GM12878 (cell line): ENCODE measurements around the gene IDS. TPM values are rescaled to one million over a fixed set of nuclear protein-coding genes. Genes with fewer than 3 reads are reported as not detected.

Source experiments
- ATAC-seq: fragments of 200-7000 bp; cut with Tn5 transposase; 3 replicates; pipeline ENCODE4 v1.9.1; 2020; ENCODE audit warnings: mild to moderate bottlenecking, moderate library complexity
- BruUV-seq: library from RNA; stranded (reverse); fragments of 400-500 nt; replicated peaks from 2 replicates; lab custom pipeline; 2021; lab: Mats Ljungman, UMichigan
- CTCF ChIA-PET: fragments of 300-600 bp; sonication (Branson Sonifier 250); formaldehyde crosslinking; extraction: SDS; loops from one replicate; lab custom pipeline; 2021; ENCODE audit warnings: inconsistent platforms; lab: Yijun Ruan, JAX
- POLR2A ChIA-PET: fragments of 350-600 bp; formaldehyde crosslinking; extraction: SDS; loops from one replicate; lab custom pipeline; 2021; ENCODE audit warnings: inconsistent platforms; lab: Charles Lee
- RAD21 ChIA-PET: fragments of 300-600 bp; sonication (Branson Sonifier 250); formaldehyde crosslinking; loops from one replicate; lab custom pipeline; 2023; ENCODE audit warnings: antibody characterized with exemption; ENCODE audit not compliant: unreplicated experiment; lab: Charles Lee
- SMC1A ChIA-PET: fragments of 300-600 bp; sonication (Branson Sonifier 250); formaldehyde crosslinking; loops from one replicate; lab custom pipeline; 2023; ENCODE audit not compliant: unreplicated experiment, uncharacterized antibody; lab: Charles Lee
- DNase-seq: peaks from one replicate; pipeline ENCODE4 v3.0.0-alpha.2; 2011; ENCODE audit warnings: low read depth, low spot score
- FAIRE-seq: peaks from 3 replicates; lab custom pipeline; 2011; peaks lifted over from hg19 to GRCh38; lab: Jason Lieb, UNC
- H2AFZ ChIP-seq: 2 replicates; pipeline ENCODE4 v1.6.0; 2011; ENCODE audit warnings: low read depth, low read length, control low read depth; ENCODE audit not compliant: control insufficient read depth
- H3K27ac ChIP-seq: 2 replicates; pipeline ENCODE4 v1.5.1; 2011; ENCODE audit warnings: control low read depth; ENCODE audit not compliant: control insufficient read depth, insufficient read depth
- H3K27me3 ChIP-seq, 2 experiments: replicated peaks in 1 of 2; 2 replicates each; pipeline versions ENCODE4 v1.6.0 to v1.6.1; 2011; ENCODE audit warnings: low read length in 1 of 2; ENCODE audit not compliant: control insufficient read depth in 2 of 2, insufficient read depth in 2 of 2
- H3K36me3 ChIP-seq, 2 experiments: 2 replicates each; pipeline ENCODE4 v1.5.1; 2011; ENCODE audit warnings: low read length in 1 of 2; ENCODE audit not compliant: control insufficient read depth in 2 of 2, insufficient read depth in 2 of 2
- H3K4me1 ChIP-seq: 2 replicates; pipeline ENCODE4 v1.6.1; 2011; ENCODE audit warnings: mild to moderate bottlenecking, low read length, moderate library complexity, mixed read lengths; ENCODE audit not compliant: control insufficient read depth, insufficient read depth
- H3K4me2 ChIP-seq: 2 replicates; pipeline ENCODE4 v1.6.0; 2011; ENCODE audit warnings: control low read depth; ENCODE audit not compliant: control insufficient read depth, insufficient read depth
- H3K4me3 ChIP-seq: fragments of 200-600 bp; sonication (generic); 2 replicates; pipeline ENCODE4 v1.5.1; 2016
- H3K79me2 ChIP-seq: 2 replicates; pipeline ENCODE4 v1.6.0; 2011; ENCODE audit warnings: low read length; ENCODE audit not compliant: control insufficient read depth, insufficient read depth
- H3K9ac ChIP-seq: 2 replicates; pipeline ENCODE4 v1.8.0; 2011; ENCODE audit warnings: low read length, control low read depth, mixed read lengths; ENCODE audit not compliant: control insufficient read depth, insufficient read depth
- H3K9me3 ChIP-seq: replicated peaks from 3 replicates; pipeline ENCODE4 v1.5.1; 2011; ENCODE audit warnings: mild to moderate bottlenecking, low read length; ENCODE audit not compliant: control insufficient read depth, insufficient read depth
- H4K20me1 ChIP-seq: 2 replicates; pipeline ENCODE4 v1.6.0; 2011; ENCODE audit not compliant: control insufficient read depth, insufficient read depth
- IKZF1 ChIP-seq: fragments of 450-650 bp; conservative IDR thresholded peaks from 2 replicates; pipeline ENCODE4 v1.6.1; 2017; ENCODE audit warnings: antibody characterized with exemption, mild to moderate bottlenecking
- SMAD1 ChIP-seq: fragments of 450-650 bp; IDR thresholded peaks from 2 replicates; pipeline ENCODE4 v1.6.1; 2018; ENCODE audit warnings: mild to moderate bottlenecking, low read depth; ENCODE audit not compliant: partially characterized antibody
- SMARCA5 ChIP-seq: fragments of 450-650 bp; IDR thresholded peaks from 2 replicates; pipeline ENCODE4 v1.6.1; 2017; ENCODE audit warnings: mild to moderate bottlenecking
- SUZ12 ChIP-seq: fragments of 200-600 bp; sonication (generic); IDR thresholded peaks from one replicate; pipeline ENCODE4 v1.6.1; 2018; ENCODE audit warnings: antibody characterized with exemption, mild to moderate bottlenecking; ENCODE audit not compliant: unreplicated experiment
- ZNF622 ChIP-seq: fragments of 450-650 bp; IDR thresholded peaks from 2 replicates; pipeline ENCODE4 v1.6.1; 2017; ENCODE audit warnings: mild to moderate bottlenecking, inconsistent platforms
- WGBS: methylation state at CpG from one replicate; pipeline ENCODE4 v1.1.6; 2016; ENCODE audit warnings: low lambda C conversion rate; ENCODE audit not compliant: insufficient replicate concordance, insufficient coverage; ENCODE audit errors: missing lambda C conversion rate; 5-methylcytosine and 5-hydroxymethylcytosine counted together
- in situ Hi-C: fragments of 300-500 bp; cut with MboI; formaldehyde crosslinking; loops from 9 replicates; pipeline ENCODE4 v1.14.3; 2018; ENCODE audit warnings: mixed read lengths
- intact Hi-C: fragments of 100-400 bp; cut with micrococcal nuclease; formaldehyde crosslinking; loops from one replicate; pipeline ENCODE4 v1.14.2; 2022; ENCODE audit not compliant: unreplicated experiment
- polyA plus RNA-seq, 11 experiments: library from polyadenylated mRNA; depleted of rRNA in 4 of 11; unstranded in 6 of 11; stranded (reverse) in 5 of 11; fragments of >200 nt; fragmentation: Nextera tagmentation in 4 of 11; fragmentation: Illumina TruSeq in 1 of 11; extraction: Ambion mirVana in 4 of 11; extraction: Trizol in 1 of 11; gene quantifications; 1 replicate in 1 of 11; 2 replicates in 10 of 11; pipeline versions ENCODE4 v1.2.1 to v1.2.3, GENCODE V29; 2011 to 2016; ENCODE audit warnings: inconsistent platforms in 2 of 11, missing spikeins in 2 of 11, low read depth in 1 of 11
- total RNA-seq, 4 experiments: library from RNA; depleted of rRNA in 3 of 4; stranded (reverse); fragments of >200 nt in 3 of 4; fragmentation: Illumina TruSeq in 1 of 4; extraction: Trizol in 1 of 4; gene quantifications; 2 replicates each; pipeline versions ENCODE4 v1.2.1 to v1.2.3, GENCODE V29; 2013 to 2021
- TF ChIP-seq, protein P1 (sequence below): IDR thresholded peaks from 2 replicates; pipeline ENCODE4 v1.6.1; 2012; ENCODE audit warnings: improper control_type of control experiment, low read depth, low read length; ENCODE audit not compliant: insufficient replicate concordance
- TF ChIP-seq, protein P2 (sequence below): fragments of 450-650 bp; IDR thresholded peaks from 2 replicates; pipeline ENCODE4 v1.6.1; 2017; ENCODE audit warnings: mild to moderate bottlenecking, moderate library complexity
- TF ChIP-seq, protein P3 (sequence below), 3 experiments: IDR thresholded peaks in 2 of 3; conservative IDR thresholded peaks in 1 of 3; 2 replicates each; pipeline ENCODE4 v1.5.1; 2011; ENCODE audit warnings: low read depth in 3 of 3, low read length in 3 of 3, mild to moderate bottlenecking in 3 of 3, control low read depth in 2 of 3, moderate library complexity in 2 of 3, inconsistent platforms in 1 of 3, mixed read lengths in 1 of 3; ENCODE audit not compliant: control insufficient read depth in 2 of 3, insufficient read depth in 1 of 3; ENCODE audit errors: extremely low read depth in 1 of 3
- TF ChIP-seq, protein P4 (sequence below): fragments of 450-650 bp; conservative IDR thresholded peaks from 2 replicates; pipeline ENCODE4 v1.6.1; 2017; ENCODE audit warnings: mild to moderate bottlenecking, moderate library complexity

IDS gene
- total and polyA plus RNA-seq, 10 of the 15 experiments (the other 5 are each of a cell fraction or from before 2014, with no cell fraction given), result 6.1 to 79.1 (median 51.7) TPM

DNA sequence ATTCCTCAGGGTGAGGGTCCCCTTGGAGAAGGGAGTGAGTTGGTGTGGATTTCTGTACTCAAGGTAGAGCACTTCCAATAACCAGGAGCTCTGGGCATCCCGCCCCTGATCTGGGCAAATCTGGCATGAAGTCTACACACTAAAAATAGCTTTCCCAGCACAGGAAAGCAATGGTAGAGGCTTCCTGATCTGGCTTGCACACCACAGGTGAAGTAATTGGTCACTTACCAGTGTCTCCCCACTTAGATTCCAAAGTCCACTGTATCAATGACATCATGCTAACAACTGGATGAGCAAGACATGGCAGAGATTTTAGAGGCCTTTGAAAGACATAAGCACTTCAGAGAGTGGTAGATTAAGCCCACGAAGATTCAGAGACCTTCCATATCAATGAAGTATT, 17.8 kb upstream of the IDS start:
- FAIRE-seq (no peak), ATAC-seq (no peak), DNase-seq (no peak)
- BruUV-seq, result no TSS peak
- in situ Hi-C loops, result loop anchor here (10.0 to 25.0 kb wide), 2 partner anchors 112 to 1164 kb away; partner anchors contain the start of genes MTMR1 and TMEM185A
- ChIA-PET POLR2A (interaction anchor here (0.9 to 1.7 kb wide), 2 partner anchors 15 to 18 kb away, joined by 3 read pairs; partner anchors contain the start of gene EOLA1), RAD21 (no interaction called here), SMC1A (interaction anchor here (1.0 to 2.7 kb wide), 2 partner anchors 10 to 49 kb away, joined by 3 to 20 read pairs; no protein-coding TSS in a partner anchor), CTCF (interaction anchor here (11.7 kb wide), 1 partner anchor 10 kb away, joined by 88 read pairs; no protein-coding TSS in a partner anchor)
- Histone ChIP-seq H3K4me3 (no peak overlapping the region), H3K27ac (no peak overlapping the region), H3K36me3 (no peaks in the 10 kb centered on the region), H3K27me3 (no peaks in the 10 kb centered on the region), H2AFZ (no peak overlapping the region), H3K79me2 (no peaks in the 10 kb centered on the region), H3K9me3 (no peaks in the 10 kb centered on the region), H3K4me1 (peaks cover 12% of the 10 kb centered on the region), H3K4me2 (no peak overlapping the region), H4K20me1 (no peaks in the 10 kb centered on the region), H3K9ac (no peak overlapping the region)
- 29% methylated on average over 2 of the region's 2 CpGs for WGBS
- intact Hi-C loops, result no loop called here
- no peak for TF ChIP-seq SMARCA5
- TF ChIP-seq, protein P1, sequence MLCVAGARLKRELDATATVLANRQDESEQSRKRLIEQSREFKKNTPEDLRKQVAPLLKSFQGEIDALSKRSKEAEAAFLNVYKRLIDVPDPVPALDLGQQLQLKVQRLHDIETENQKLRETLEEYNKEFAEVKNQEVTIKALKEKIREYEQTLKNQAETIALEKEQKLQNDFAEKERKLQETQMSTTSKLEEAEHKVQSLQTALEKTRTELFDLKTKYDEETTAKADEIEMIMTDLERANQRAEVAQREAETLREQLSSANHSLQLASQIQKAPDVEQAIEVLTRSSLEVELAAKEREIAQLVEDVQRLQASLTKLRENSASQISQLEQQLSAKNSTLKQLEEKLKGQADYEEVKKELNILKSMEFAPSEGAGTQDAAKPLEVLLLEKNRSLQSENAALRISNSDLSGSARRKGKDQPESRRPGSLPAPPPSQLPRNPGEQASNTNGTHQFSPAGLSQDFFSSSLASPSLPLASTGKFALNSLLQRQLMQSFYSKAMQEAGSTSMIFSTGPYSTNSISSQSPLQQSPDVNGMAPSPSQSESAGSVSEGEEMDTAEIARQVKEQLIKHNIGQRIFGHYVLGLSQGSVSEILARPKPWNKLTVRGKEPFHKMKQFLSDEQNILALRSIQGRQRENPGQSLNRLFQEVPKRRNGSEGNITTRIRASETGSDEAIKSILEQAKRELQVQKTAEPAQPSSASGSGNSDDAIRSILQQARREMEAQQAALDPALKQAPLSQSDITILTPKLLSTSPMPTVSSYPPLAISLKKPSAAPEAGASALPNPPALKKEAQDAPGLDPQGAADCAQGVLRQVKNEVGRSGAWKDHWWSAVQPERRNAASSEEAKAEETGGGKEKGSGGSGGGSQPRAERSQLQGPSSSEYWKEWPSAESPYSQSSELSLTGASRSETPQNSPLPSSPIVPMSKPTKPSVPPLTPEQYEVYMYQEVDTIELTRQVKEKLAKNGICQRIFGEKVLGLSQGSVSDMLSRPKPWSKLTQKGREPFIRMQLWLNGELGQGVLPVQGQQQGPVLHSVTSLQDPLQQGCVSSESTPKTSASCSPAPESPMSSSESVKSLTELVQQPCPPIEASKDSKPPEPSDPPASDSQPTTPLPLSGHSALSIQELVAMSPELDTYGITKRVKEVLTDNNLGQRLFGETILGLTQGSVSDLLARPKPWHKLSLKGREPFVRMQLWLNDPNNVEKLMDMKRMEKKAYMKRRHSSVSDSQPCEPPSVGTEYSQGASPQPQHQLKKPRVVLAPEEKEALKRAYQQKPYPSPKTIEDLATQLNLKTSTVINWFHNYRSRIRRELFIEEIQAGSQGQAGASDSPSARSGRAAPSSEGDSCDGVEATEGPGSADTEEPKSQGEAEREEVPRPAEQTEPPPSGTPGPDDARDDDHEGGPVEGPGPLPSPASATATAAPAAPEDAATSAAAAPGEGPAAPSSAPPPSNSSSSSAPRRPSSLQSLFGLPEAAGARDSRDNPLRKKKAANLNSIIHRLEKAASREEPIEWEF, result no peak
- TF ChIP-seq, protein P2, sequence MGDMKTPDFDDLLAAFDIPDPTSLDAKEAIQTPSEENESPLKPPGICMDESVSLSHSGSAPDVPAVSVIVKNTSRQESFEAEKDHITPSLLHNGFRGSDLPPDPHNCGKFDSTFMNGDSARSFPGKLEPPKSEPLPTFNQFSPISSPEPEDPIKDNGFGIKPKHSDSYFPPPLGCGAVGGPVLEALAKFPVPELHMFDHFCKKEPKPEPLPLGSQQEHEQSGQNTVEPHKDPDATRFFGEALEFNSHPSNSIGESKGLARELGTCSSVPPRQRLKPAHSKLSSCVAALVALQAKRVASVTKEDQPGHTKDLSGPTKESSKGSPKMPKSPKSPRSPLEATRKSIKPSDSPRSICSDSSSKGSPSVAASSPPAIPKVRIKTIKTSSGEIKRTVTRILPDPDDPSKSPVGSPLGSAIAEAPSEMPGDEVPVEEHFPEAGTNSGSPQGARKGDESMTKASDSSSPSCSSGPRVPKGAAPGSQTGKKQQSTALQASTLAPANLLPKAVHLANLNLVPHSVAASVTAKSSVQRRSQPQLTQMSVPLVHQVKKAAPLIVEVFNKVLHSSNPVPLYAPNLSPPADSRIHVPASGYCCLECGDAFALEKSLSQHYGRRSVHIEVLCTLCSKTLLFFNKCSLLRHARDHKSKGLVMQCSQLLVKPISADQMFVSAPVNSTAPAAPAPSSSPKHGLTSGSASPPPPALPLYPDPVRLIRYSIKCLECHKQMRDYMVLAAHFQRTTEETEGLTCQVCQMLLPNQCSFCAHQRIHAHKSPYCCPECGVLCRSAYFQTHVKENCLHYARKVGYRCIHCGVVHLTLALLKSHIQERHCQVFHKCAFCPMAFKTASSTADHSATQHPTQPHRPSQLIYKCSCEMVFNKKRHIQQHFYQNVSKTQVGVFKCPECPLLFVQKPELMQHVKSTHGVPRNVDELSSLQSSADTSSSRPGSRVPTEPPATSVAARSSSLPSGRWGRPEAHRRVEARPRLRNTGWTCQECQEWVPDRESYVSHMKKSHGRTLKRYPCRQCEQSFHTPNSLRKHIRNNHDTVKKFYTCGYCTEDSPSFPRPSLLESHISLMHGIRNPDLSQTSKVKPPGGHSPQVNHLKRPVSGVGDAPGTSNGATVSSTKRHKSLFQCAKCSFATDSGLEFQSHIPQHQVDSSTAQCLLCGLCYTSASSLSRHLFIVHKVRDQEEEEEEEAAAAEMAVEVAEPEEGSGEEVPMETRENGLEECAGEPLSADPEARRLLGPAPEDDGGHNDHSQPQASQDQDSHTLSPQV, result no peak
- TF ChIP-seq ZNF622, result no peak
- 0 out of 2 replicates have a peak, but pooled peaks have one; percentile 13 for TF ChIP-seq IKZF1
- TF ChIP-seq, protein P3, sequence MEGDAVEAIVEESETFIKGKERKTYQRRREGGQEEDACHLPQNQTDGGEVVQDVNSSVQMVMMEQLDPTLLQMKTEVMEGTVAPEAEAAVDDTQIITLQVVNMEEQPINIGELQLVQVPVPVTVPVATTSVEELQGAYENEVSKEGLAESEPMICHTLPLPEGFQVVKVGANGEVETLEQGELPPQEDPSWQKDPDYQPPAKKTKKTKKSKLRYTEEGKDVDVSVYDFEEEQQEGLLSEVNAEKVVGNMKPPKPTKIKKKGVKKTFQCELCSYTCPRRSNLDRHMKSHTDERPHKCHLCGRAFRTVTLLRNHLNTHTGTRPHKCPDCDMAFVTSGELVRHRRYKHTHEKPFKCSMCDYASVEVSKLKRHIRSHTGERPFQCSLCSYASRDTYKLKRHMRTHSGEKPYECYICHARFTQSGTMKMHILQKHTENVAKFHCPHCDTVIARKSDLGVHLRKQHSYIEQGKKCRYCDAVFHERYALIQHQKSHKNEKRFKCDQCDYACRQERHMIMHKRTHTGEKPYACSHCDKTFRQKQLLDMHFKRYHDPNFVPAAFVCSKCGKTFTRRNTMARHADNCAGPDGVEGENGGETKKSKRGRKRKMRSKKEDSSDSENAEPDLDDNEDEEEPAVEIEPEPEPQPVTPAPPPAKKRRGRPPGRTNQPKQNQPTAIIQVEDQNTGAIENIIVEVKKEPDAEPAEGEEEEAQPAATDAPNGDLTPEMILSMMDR (IDR thresholded peaks at IDR 0.05 in 2 of 3, conservative IDR thresholded peaks at IDR 0.05 in 1 of 3; ENCODE audit: control insufficient read depth in 2 of 3, extremely low read depth in 1 of 3, insufficient read depth in 1 of 3, low read depth in 3 of 3, low read length in 3 of 3), result no peak
- TF ChIP-seq, protein P4, sequence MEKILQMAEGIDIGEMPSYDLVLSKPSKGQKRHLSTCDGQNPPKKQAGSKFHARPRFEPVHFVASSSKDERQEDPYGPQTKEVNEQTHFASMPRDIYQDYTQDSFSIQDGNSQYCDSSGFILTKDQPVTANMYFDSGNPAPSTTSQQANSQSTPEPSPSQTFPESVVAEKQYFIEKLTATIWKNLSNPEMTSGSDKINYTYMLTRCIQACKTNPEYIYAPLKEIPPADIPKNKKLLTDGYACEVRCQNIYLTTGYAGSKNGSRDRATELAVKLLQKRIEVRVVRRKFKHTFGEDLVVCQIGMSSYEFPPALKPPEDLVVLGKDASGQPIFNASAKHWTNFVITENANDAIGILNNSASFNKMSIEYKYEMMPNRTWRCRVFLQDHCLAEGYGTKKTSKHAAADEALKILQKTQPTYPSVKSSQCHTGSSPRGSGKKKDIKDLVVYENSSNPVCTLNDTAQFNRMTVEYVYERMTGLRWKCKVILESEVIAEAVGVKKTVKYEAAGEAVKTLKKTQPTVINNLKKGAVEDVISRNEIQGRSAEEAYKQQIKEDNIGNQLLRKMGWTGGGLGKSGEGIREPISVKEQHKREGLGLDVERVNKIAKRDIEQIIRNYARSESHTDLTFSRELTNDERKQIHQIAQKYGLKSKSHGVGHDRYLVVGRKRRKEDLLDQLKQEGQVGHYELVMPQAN, result no peak
- TF ChIP-seq SUZ12, result no peak
- no peak for TF ChIP-seq SMAD1
